Chondrocyte (in vitro differentiated cells): Measurements from ENCODE around the gene PRDM5. TPM values are rescaled to one million over a fixed set of nuclear protein-coding genes. Genes with fewer than 3 reads are reported as not detected.

ENCODE experiments used
- DNase-seq: peaks from one replicate; pipeline ENCODE4 v3.0.0; 2021; ENCODE audit warnings: mixed read lengths, low spot score
- H3K27ac Mint-ChIP-seq: one replicate; pipeline ENCODE4 v1.8.0; 2021; ENCODE audit warnings: mild to moderate bottlenecking, moderate library complexity, mixed read lengths; ENCODE audit not compliant: unreplicated experiment
- H3K27me3 Mint-ChIP-seq: 2 replicates; pipeline ENCODE4 v1.8.0; 2021; ENCODE audit warnings: low read depth, mixed read lengths
- H3K36me3 Mint-ChIP-seq: 2 replicates; pipeline ENCODE4 v1.8.0; 2021; ENCODE audit warnings: low read depth, mixed read lengths
- H3K4me1 Mint-ChIP-seq: 2 replicates; pipeline ENCODE4 v1.8.0; 2021; ENCODE audit warnings: low read depth, mild to moderate bottlenecking, mixed read lengths
- H3K4me3 Mint-ChIP-seq: one replicate; pipeline ENCODE4 v1.8.0; 2021; ENCODE audit warnings: mild to moderate bottlenecking, moderate library complexity, mixed read lengths; ENCODE audit not compliant: unreplicated experiment
- H3K9me3 Mint-ChIP-seq: 2 replicates; pipeline ENCODE4 v1.8.0; 2021; ENCODE audit warnings: low read depth, mixed read lengths
- total RNA-seq: library from RNA; stranded (reverse); gene quantifications from 3 replicates; pipeline ENCODE4 v1.2.1, GENCODE V29; 2021
- TF ChIP-seq, protein P1 (sequence below): fragments of 200-600 bp; sonication (generic); IDR thresholded peaks from 2 replicates; pipeline ENCODE4 v1.5.0; 2021; ENCODE audit warnings: antibody characterized with exemption, mild to moderate bottlenecking, moderate library complexity

The PRDM5 gene
- total RNA-seq, 1 donor from 2014 or later: 9.3 TPM

- TF ChIP-seq, protein P1, sequence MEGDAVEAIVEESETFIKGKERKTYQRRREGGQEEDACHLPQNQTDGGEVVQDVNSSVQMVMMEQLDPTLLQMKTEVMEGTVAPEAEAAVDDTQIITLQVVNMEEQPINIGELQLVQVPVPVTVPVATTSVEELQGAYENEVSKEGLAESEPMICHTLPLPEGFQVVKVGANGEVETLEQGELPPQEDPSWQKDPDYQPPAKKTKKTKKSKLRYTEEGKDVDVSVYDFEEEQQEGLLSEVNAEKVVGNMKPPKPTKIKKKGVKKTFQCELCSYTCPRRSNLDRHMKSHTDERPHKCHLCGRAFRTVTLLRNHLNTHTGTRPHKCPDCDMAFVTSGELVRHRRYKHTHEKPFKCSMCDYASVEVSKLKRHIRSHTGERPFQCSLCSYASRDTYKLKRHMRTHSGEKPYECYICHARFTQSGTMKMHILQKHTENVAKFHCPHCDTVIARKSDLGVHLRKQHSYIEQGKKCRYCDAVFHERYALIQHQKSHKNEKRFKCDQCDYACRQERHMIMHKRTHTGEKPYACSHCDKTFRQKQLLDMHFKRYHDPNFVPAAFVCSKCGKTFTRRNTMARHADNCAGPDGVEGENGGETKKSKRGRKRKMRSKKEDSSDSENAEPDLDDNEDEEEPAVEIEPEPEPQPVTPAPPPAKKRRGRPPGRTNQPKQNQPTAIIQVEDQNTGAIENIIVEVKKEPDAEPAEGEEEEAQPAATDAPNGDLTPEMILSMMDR: no peak
- no peaks in the 10 kb centered on the region for H3K9me3 Mint-ChIP-seq
- H3K27me3 Mint-ChIP-seq: no peaks in the 10 kb centered on the region
- H3K36me3 Mint-ChIP-seq: peaks cover 8% of the 10 kb centered on the region
- no peak overlapping the region for H3K4me3 Mint-ChIP-seq
- no peak overlapping the region for H3K27ac Mint-ChIP-seq
- H3K4me1 Mint-ChIP-seq: no peaks in the 10 kb centered on the region
- DNase-seq: no peak
Observed at GRCh38 chr4:120785202-120785601, 137.3 kb downstream of the PRDM5 start.

- H3K4me3 Mint-ChIP-seq: no peak overlapping the region
- DNase-seq: no peak
Observed at GRCh38 chr4:120777459-120777858, 145.1 kb downstream of the PRDM5 start.

GRCh38 chr4:120775431-120775830 is 147.1 kb downstream of the PRDM5 start:
- no peak for DNase-seq
- TF ChIP-seq, protein P1: no peak
- no peaks in the 10 kb centered on the region for H3K27me3 Mint-ChIP-seq
- no peak overlapping the region for H3K27ac Mint-ChIP-seq
- H3K4me1 Mint-ChIP-seq: peaks cover 13% of the 10 kb centered on the region
- H3K9me3 Mint-ChIP-seq: peaks cover 2% of the 10 kb centered on the region
- H3K4me3 Mint-ChIP-seq: no peak overlapping the region
- H3K36me3 Mint-ChIP-seq: no peaks in the 10 kb centered on the region

More at GRCh38 chr4:120777459-120777858, 145.1 kb downstream of the PRDM5 start:
- H3K4me1 Mint-ChIP-seq: peaks cover 13% of the 10 kb centered on the region
- peaks cover 3% of the 10 kb centered on the region for H3K36me3 Mint-ChIP-seq
- H3K27ac Mint-ChIP-seq: no peak overlapping the region
- TF ChIP-seq, protein P1: no peak
- peaks cover 2% of the 10 kb centered on the region for H3K9me3 Mint-ChIP-seq
- no peaks in the 10 kb centered on the region for H3K27me3 Mint-ChIP-seq

DNA sequence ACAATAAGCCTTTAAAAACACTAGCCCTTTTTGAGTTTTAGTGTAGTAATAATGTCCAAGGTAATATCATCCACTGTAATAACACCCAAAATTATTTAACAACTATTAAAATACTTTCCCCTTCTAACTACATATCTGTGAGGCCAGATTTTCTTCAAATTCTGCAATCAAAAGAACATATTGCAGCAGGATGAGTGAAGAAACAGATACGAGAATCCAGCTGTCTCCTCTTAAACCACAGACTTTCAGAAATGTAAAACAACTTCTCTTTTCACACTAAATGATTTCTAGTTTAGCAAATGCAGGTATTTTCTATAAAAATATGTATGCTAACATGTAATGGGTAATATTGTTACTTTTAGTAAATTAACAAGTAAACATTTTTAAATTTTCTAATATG is 148.9 kb downstream of the PRDM5 start:
- H3K4me1 Mint-ChIP-seq: peaks cover 20% of the 10 kb centered on the region
- no peaks in the 10 kb centered on the region for H3K27me3 Mint-ChIP-seq
- TF ChIP-seq, protein P1: no peak

GRCh38 chr4:120771907-120772306 is 150.6 kb downstream of the PRDM5 start:
- Mint-ChIP-seq H3K27me3 (no peaks in the 10 kb centered on the region), H3K4me1 (peaks cover 11% of the 10 kb centered on the region), H3K36me3 (peaks cover 1% of the 10 kb centered on the region), H3K4me3 (no peak overlapping the region), H3K27ac (no peak overlapping the region), H3K9me3 (no peaks in the 10 kb centered on the region)
- TF ChIP-seq, protein P1: peak; percentile 13
- DNase-seq: no peak

More for the DNA sequence above, 148.9 kb downstream of the PRDM5 start:
- H3K9me3 Mint-ChIP-seq: peaks cover 2% of the 10 kb centered on the region
- no peak overlapping the region for H3K4me3 Mint-ChIP-seq
- no peak overlapping the region for H3K27ac Mint-ChIP-seq
- no peak for DNase-seq
- H3K36me3 Mint-ChIP-seq: no peaks in the 10 kb centered on the region
